NCI-H345 treated with DMSO at 0.1 percent for 48 hours (cell line): ENCODE data around the gene UGDH.
"Not testable (repeated sequence)": the region's sequence is repeated elsewhere in the genome, so short reads cannot be mapped to it uniquely, and the experiment has no call there.

ENCODE experiments used
- DNase-seq: peaks from one replicate; lab custom pipeline; 2025; ENCODE audit not compliant: unreplicated experiment; lab: John Stamatoyannopoulos, UW

UGDH gene

GRCh38 chr4:39529534-39529933, 2.3 kb upstream of the UGDH start:
- DNase-seq = no peak

- no peak for DNase-seq
Measured at GRCh38 chr4:39528061-39528465, 824 bp upstream of the UGDH start.

DNA sequence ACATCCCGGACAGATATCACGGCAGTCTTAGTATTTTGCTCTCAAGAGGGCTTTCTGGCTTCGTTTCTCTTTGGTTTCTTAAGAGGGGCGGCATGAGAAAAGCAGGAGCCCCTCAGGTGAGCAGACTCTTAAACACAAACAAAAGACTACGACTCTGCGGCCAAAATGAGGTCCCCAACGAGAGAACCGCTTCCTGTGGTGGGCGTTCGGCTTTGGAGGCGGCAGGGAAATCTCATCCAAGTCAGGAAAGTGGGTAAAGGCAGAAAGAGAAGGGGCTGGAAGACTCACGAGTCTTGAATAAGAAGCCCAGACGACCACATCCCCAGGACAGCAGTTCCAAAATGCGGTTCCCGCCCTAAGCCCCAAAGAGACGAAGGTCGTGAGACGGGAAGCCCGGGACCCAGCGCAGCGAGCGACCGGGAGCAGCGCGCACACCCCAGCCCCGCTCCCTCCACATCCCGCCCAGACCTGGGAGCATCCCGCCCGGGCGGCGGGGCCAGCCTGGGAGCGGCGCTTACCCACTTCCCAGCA, 409 bp downstream of the UGDH start:
- DNase-seq = no peak

- DNase-seq = no peak
Measured at GRCh38 chr4:39525822-39526690, 1.2 kb downstream of the UGDH start.

- no peak for DNase-seq
Measured at GRCh38 chr4:39524161-39524957, 2.9 kb downstream of the UGDH start.

DNA sequence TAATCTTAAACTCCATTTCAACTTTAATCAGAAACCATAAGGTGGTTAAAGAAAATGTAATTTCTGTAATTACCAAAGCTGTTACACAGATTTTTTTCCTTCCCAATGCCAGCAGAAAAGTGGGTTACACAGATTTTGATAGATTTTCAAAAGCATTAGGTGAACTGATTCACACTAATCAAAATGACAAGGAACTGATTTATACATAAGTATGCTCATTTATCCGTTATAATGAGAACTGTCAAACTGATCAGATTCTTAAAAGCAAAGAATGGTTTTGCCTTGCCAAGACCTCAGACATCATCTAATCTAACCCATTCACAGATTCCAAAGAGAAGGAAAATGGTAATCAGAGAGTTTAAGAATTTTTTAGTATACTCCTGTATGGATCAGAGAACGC, 5.2 kb downstream of the UGDH start:
- DNase-seq = no peak

- no peak for DNase-seq
Measured at GRCh38 chr4:39521253-39521919, 5.9 kb downstream of the UGDH start.

GRCh38 chr4:39518484-39518883, 8.8 kb downstream of the UGDH start:
- no peak for DNase-seq

- no peak for DNase-seq
Measured at GRCh38 chr4:39516407-39516966, 10.8 kb downstream of the UGDH start.

- DNase-seq = not testable (repeated sequence)
Measured at GRCh38 chr4:39515669-39516401, 11.4 kb downstream of the UGDH start.

DNA sequence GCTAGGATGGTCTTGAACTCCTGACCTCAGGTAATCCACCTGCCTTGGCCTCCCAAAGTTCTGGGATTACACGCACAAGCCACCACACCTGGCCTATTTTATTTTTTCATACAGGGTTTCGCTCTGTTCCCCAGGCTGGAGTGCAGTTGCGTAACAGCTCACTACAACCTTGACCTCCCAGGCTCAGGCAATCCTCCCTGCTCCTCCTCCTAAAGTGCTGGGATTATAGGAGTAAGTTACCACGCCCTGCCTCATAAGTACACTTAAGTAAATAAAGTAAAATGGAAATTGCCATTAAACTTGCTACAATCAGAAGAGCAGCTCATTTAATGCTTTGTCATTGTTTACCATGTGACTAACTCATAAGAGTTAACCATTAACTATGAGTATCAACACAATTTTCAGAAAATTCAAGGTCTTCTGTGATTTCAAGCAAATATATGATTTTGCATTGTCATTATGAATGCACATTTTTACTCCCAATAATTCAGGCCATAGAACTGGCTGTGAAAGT, 12.3 kb downstream of the UGDH start:
- no peak for DNase-seq

DNA sequence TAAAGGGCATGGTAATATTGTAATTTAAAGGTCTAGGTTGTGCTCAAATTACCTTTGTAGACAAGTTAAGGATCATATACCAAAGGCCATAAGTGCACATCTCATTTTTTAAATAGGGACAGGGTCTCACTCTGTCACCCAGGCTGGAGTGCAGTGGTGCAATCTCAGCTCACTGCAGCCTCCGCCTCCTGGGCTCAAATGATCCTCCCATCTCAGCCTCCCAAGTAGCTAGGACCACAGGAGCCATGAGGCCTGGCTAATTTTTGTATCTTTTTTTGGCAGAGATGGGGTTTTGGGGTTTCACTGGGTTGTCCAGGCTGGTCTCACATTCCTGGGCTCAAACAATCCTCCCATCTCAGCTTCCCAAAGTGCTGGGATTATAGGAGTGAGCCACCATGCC, 13.0 kb downstream of the UGDH start:
- DNase-seq = not testable (repeated sequence)

GRCh38 chr4:39510348-39510929, 16.8 kb downstream of the UGDH start:
- no peak for DNase-seq

DNA sequence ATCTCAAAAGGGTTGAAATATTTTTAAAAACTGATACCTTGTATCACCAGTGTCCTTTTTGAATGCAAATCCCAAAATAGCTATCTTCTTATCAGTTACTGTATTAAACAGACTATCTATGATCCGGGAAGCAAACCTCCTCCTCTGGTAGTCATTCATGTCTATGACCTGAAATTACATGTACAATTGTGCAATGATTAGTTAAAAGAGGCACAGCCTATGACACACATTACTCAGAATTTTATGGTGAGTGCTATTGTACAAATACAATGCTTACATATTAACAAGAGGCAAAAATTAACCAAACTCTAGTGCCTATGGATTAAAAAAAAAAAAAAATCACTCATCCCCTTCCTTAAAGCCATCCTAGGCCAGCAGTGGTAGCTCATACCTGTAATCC, 21.7 kb downstream of the UGDH start:
- DNase-seq = no peak

GRCh38 chr4:39504538-39504937, 22.7 kb downstream of the UGDH start:
- DNase-seq = no peak

- not testable (repeated sequence) for DNase-seq
Measured at GRCh38 chr4:39502664-39503035, 24.6 kb downstream of the UGDH start.

DNA sequence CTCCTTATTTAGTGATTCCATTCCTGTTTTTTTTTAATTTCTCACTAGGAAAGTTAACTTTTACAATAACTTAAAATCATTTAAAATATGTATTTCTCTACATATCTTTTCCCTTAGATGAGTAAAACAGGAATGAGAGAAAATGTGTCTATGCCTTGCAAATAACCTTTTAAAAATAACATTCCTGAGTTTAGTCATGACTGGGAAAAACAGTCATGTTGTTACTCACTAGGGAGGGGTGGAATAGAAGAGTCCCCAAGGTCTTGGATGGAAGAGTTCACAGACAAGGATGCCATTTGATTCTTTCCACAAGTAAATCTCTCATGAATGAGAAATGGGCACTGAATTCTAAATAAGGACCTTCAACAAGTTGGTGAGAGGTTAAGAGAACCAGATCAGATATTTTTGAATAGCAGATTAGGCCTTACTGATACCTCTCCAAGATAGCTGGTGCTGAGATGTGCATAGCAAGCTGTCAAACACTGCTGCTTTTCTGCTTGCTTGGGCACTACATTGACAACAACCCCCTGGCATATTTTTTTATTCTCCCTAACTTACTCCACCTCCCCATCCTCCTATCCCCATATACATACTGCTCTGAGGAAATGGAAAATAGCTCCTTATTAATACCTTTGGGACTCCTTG, 25.1 kb downstream of the UGDH start:
- no peak for DNase-seq

- no peak for DNase-seq
Measured at GRCh38 chr4:39498727-39499020, 28.6 kb downstream of the UGDH start.

- no peak for DNase-seq
Measured at GRCh38 chr4:39497909-39498726, 29.1 kb downstream of the UGDH start.
